HG02885 (cell line): ENCODE measurements around the gene MYL7.

Experiments
- ATAC-seq: cut with Tn5 transposase; IDR thresholded peaks from one replicate; pipeline ENCODE4 v1.9.1; 2021; ENCODE audit warnings: mild to moderate bottlenecking; ENCODE audit not compliant: unreplicated experiment, poor library complexity

The MYL7 gene

GRCh38 chr7:44116087-44116788 lies 24.9 kb downstream of the MYL7 start:
- ATAC-seq = no peak

DNA sequence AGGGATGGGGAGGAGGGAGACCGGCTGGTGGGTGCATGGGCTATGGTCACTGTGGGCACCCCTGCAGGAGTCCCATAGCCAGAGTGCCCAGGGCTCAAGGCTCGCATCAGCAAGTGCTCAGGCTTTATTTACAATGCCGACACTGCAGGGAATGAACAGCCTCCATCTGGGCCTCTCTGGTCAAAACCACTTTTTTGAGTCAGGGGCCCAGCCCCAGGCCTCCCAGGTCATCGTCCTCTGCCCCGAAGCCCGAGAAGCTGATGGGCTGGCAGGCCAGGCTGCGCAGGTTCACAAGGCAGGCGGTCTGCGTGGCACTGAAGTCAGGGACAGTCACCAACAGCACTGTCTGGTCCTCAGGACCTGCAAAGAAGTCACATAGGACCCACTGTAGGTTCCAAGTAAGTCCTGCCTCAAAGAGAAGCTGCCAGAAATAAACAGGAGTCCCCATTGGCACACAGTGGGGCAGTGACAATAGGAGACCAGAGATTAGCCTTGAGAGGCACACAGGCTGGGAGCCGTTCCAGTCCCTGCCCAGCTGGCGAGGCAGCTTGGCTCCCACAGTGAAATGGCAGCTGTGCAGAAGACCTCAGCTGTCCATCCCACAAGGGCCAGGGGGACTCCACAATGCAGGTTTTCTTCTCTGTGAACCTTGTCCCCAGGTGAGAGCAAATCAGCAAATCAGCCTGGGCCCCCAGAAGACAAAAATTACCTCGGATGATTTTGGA lies 26.4 kb downstream of the MYL7 start:
- ATAC-seq = no peak

DNA sequence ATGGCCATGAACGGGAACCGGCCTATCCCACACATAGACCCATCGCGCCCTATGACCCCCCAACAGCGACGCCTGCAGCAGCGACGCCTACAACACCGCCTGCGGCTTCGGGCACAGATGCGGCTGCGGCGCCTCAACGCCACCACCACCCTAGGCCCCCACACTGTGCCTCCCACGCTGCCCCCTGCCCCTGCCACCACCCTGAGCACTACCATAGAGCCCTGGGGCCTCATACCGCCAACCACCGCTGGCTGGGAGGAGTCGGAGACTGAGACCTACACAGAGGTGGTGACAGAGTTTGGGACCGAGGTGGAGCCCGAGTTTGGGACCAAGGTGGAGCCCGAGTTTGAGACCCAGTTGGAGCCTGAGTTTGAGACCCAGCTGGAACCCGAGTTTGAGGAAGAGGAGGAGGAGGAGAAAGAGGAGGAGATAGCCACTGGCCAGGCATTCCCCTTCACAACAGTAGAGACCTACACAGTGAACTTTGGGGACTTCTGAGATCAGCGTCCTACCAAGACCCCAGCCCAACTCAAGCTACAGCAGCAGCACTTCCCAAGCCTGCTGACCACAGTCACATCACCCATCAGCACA lies 27.3 kb downstream of the MYL7 start:
- ATAC-seq = no peak

GRCh38 chr7:44112997-44113763 lies 28.0 kb downstream of the MYL7 start:
- no peak for ATAC-seq

- no peak for ATAC-seq
Measured at GRCh38 chr7:44112231-44112996, 28.7 kb downstream of the MYL7 start.

GRCh38 chr7:44111761-44112160 lies 29.4 kb downstream of the MYL7 start:
- no peak for ATAC-seq

DNA sequence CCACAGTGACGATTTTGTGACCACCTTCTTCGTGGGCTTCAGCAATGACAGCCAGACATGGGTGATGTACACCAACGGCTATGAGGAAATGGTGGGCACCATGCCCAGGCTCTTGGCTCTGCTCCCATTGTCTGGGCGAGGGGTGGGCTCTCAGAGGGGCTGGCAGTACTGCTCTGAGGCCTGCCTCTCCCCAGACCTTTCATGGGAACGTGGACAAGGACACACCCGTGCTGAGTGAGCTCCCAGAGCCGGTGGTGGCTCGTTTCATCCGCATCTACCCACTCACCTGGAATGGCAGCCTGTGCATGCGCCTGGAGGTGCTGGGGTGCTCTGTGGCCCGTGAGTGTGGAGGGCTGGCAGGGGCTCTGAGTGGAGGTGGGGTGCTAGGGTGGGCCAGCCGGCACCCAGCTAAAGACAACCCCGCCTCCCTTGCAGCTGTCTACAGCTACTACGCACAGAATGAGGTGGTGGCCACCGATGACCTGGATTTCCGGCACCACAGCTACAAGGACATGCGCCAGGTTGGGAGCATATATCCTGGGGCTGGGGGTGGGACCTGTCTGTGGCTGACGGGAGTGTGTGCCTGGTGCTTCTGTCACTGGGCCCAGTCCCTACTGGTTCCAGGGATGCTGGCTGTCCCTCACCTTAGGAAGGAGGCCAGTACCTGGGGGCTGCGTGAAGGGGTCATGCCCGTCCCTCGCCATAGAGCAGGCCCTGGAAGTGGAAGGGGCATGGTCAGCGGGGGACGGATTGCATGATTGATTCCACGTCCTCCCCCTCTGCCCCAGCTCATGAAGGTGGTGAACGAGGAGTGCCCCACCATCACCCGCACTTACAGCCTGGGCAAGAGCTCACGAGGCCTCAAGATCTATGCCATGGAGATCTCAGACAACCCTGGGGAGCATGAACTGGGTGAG lies 30.2 kb downstream of the MYL7 start:
- no peak for ATAC-seq

- ATAC-seq = no peak
Measured at GRCh38 chr7:44109991-44110390, 31.1 kb downstream of the MYL7 start.

- ATAC-seq = no peak
Measured at GRCh38 chr7:44108768-44109750, 32.1 kb downstream of the MYL7 start.

- no peak for ATAC-seq
Measured at GRCh38 chr7:44107961-44108767, 33.0 kb downstream of the MYL7 start.

DNA sequence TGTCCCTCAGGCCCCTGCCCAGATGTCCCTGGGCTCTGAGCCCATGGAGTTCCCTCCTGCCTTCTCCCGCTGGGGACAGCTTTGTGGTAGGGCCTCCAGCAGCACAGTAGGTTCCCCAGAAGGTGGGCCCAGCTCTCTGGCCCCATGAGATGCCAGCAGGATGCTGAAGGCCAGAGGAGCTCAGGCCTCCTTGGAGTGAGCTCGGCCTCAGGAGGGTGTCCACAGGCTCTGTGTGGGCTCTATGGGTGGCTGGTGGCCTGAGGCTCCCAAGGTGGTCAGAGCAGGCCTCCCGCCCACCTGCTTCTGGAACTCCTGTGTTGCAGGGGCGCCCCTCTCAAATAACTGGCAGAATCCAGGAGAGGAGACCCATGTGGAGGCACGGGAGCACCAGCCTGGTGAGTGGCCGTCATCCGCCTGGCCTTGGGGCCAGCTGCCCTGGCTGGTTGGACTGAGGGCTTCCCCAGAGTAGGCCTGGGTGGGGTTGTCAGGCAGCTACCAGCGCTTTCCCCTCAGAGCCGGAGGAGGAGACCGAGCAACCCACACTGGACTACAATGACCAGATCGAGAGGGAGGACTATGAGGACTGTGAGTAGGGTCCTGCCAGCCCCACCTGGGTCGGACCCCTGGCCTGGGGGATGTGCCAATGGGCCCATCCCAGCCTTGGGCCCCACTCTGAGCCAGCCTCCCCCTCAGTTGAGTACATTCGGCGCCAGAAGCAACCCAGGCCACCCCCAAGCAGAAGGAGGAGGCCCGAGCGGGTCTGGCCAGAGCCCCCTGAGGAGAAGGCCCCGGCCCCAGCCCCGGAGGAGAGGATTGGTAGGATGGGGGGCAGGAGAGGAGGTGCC lies 33.8 kb downstream of the MYL7 start:
- no peak for ATAC-seq

DNA sequence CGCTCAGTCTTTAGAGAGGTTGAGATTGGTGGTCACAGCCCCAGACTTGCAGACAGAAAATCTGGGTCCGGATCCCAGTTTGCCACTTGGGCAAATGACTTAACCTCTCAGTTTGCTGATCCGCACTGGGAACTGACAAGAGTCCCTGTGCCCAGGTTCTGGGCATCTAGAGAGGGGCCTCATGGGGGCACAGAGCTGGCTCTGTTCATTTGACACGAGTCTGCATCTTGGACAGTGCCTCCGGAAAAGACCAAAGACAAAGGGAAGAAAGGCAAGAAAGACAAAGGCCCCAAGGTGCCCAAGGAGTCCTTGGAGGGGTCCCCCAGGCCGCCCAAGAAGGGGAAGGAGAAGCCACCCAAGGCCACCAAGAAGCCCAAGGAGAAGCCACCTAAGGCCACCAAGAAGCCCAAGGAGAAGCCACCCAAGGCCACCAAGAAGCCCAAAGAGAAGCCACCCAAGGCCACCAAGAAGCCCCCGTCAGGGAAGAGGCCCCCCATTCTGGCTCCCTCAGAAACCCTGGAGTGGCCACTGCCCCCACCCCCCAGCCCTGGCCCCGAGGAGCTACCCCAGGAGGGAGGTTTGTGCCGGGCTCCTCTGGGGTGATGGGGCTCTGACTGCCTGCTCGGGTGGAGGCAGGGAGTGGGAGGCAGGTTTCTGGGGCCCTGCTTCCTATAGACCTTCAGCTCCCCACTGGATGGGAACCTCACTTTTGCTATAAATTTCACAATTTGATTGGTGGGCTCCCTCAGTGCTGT lies 34.6 kb downstream of the MYL7 start:
- ATAC-seq = no peak

DNA sequence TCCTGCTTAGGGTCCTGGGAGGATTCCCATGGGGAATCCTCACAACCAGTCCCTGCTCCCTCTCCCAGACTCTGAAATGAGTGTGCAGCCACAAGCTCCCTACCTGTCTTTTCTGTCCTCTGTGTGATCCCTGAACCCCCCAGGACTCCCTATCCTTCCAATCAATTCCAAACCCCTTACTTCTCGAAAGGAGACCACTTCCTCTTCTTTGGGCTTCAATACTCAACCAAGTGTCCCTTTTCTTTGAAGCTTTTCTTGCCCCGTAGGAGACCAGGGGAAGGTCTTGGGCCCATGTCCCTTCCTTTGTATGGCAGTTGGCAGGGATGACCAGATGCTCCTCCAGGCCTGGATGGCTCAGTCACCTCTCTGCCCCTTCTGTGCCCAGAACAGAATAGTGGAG lies 35.3 kb downstream of the MYL7 start:
- ATAC-seq = no peak

- ATAC-seq = no peak
Measured at GRCh38 chr7:44104860-44105771, 36.0 kb downstream of the MYL7 start.
